ENCODE measurements around the gene KCNB1. TPM values are rescaled to one million over a fixed set of nuclear protein-coding genes. Genes with fewer than 3 reads are reported as not detected.

Gene KCNB1
- total RNA-seq, 4 donors from 2014 or later: 1.9 to 5.6 (median 2.3) TPM

GRCh38 chr20:49475292-49476015 lies 7.0 kb downstream of the KCNB1 start:
- intact Hi-C loops (cut with DNase I; ENCODE audit: low total_unique reads) (no loop called here), in situ Hi-C loops (cut with MboI; ENCODE audit: low pct_ligation_motif_present in 1 of 4, low pct_unique_long_range_greater_than_20kb in 1 of 4, low sequenced_read_pairs in 3 of 4) (no loop called here)
- Histone ChIP-seq H3K9me3 (no peaks in the 10 kb centered on the region), H3K27me3 (peaks cover 20% of the 10 kb centered on the region), H3K4me1 (no peaks in the 10 kb centered on the region), H3K4me3 (no peak overlapping the region), H3K36me3 (no peaks in the 10 kb centered on the region), H3K27ac (no peak overlapping the region)
- DNase-seq: no peak
- TF ChIP-seq CTCF (IDR thresholded peaks at IDR 0.05) (no peak), POLR2AphosphoS5 (IDR thresholded peaks at IDR 0.05) (no peak), POLR2A (IDR thresholded peaks at IDR 0.05) (no peak), EP300 (IDR thresholded peaks at IDR 0.05; ENCODE audit: low read depth) (no peak)
- WGBS, 2 donors (ENCODE audit: low coverage in 1 of 2): 33 to 91% methylated on average over 1 to 6 of the region's 6 CpGs

GRCh38 chr20:49471397-49471796 lies 11.1 kb downstream of the KCNB1 start:
- no peaks in the 10 kb centered on the region for H3K9me3 ChIP-seq
- peaks cover 3% of the 10 kb centered on the region for H3K27me3 ChIP-seq
- intact Hi-C loops (cut with DNase I; ENCODE audit: low total_unique reads) (no loop called here), in situ Hi-C loops (cut with MboI; ENCODE audit: low pct_ligation_motif_present in 1 of 4, low pct_unique_long_range_greater_than_20kb in 1 of 4, low sequenced_read_pairs in 3 of 4) (no loop called here)
- 50 to 74% methylated on average over 2 to 5 of the region's 5 CpGs for WGBS, 2 donors (ENCODE audit: low coverage in 1 of 2)
- no peaks in the 10 kb centered on the region for H3K4me1 ChIP-seq
- TF ChIP-seq POLR2AphosphoS5 (IDR thresholded peaks at IDR 0.05) (no peak), POLR2A (IDR thresholded peaks at IDR 0.05) (no peak), CTCF (IDR thresholded peaks at IDR 0.05) (no peak), EP300 (IDR thresholded peaks at IDR 0.05; ENCODE audit: low read depth) (no peak)
- no peaks in the 10 kb centered on the region for H3K36me3 ChIP-seq
- H3K4me3 ChIP-seq: no peak overlapping the region
- DNase-seq: no peak
- H3K27ac ChIP-seq: no peak overlapping the region

- H3K27me3 ChIP-seq: no peaks in the 10 kb centered on the region
- intact Hi-C loops (cut with DNase I; ENCODE audit: low total_unique reads): no loop called here
- H3K36me3 ChIP-seq: no peaks in the 10 kb centered on the region
- DNase-seq: no peak
- no peaks in the 10 kb centered on the region for H3K4me1 ChIP-seq
- no peak overlapping the region for H3K4me3 ChIP-seq
- WGBS, 2 donors (ENCODE audit: low coverage in 1 of 2): 65 to 82% methylated on average over 2 to 6 of the region's 6 CpGs
- no peak overlapping the region for H3K27ac ChIP-seq
- no peaks in the 10 kb centered on the region for H3K9me3 ChIP-seq
- in situ Hi-C loops (cut with MboI; ENCODE audit: low pct_ligation_motif_present in 1 of 4, low pct_unique_long_range_greater_than_20kb in 1 of 4, low sequenced_read_pairs in 3 of 4): no loop called here
- TF ChIP-seq CTCF (IDR thresholded peaks at IDR 0.05): no peak
- no peak for TF ChIP-seq EP300 (IDR thresholded peaks at IDR 0.05; ENCODE audit: low read depth)
- TF ChIP-seq POLR2A (IDR thresholded peaks at IDR 0.05): no peak
- no peak for TF ChIP-seq POLR2AphosphoS5 (IDR thresholded peaks at IDR 0.05)
These were observed 11.5 kb downstream of the KCNB1 start for GRCh38 chr20:49470922-49471321.

- WGBS, 2 donors (ENCODE audit: low coverage in 1 of 2): 76% methylated on average over 6 of the region's 6 CpGs; no CpG with 5 or more reads in 1 of the 2 donors
- DNase-seq: no peak
- intact Hi-C loops (cut with DNase I; ENCODE audit: low total_unique reads) (no loop called here), in situ Hi-C loops (cut with MboI; ENCODE audit: low pct_ligation_motif_present in 1 of 4, low pct_unique_long_range_greater_than_20kb in 1 of 4, low sequenced_read_pairs in 3 of 4) (no loop called here)
- no peak for TF ChIP-seq POLR2AphosphoS5 (IDR thresholded peaks at IDR 0.05)
- TF ChIP-seq CTCF (IDR thresholded peaks at IDR 0.05): no peak
- TF ChIP-seq POLR2A (IDR thresholded peaks at IDR 0.05): no peak
- no peak for TF ChIP-seq EP300 (IDR thresholded peaks at IDR 0.05; ENCODE audit: low read depth)
- Histone ChIP-seq H3K27me3 (no peaks in the 10 kb centered on the region), H3K27ac (no peak overlapping the region), H3K36me3 (no peaks in the 10 kb centered on the region), H3K4me1 (no peaks in the 10 kb centered on the region), H3K4me3 (no peak overlapping the region), H3K9me3 (no peaks in the 10 kb centered on the region)
These were observed 13.4 kb downstream of the KCNB1 start for GRCh38 chr20:49469060-49469459.

Measured in transverse colon (tissue), 4 donors.